GM23248 (cell line): ENCODE results near the gene PHLPP1. TPM values are rescaled to one million over a fixed set of nuclear protein-coding genes. Genes with fewer than 3 reads are reported as not detected.

Source experiments
- DNase-seq: peaks from one replicate; pipeline ENCODE4 v3.0.0-alpha.2; 2015
- H2AFZ ChIP-seq: fragments of 200-600 bp; sonication (generic); 2 replicates; pipeline ENCODE4 v1.6.1; 2016; ENCODE audit warnings: antibody characterized with exemption
- H3F3A ChIP-seq: fragments of 200-600 bp; sonication (generic); 2 replicates; pipeline ENCODE4 v1.6.1; 2016; ENCODE audit warnings: mild to moderate bottlenecking, antibody characterized with exemption, mixed run types; ENCODE audit not compliant: insufficient read depth
- H3K27ac ChIP-seq: fragments of 200-600 bp; sonication (generic); 2 replicates; pipeline ENCODE4 v1.5.1; 2016; ENCODE audit warnings: mild to moderate bottlenecking
- H3K27me3 ChIP-seq: fragments of 200-600 bp; sonication (generic); replicated peaks from 2 replicates; pipeline ENCODE4 v1.6.1; 2016; ENCODE audit warnings: mild to moderate bottlenecking; ENCODE audit not compliant: insufficient read depth
- H3K36me3 ChIP-seq: fragments of 200-600 bp; sonication (generic); 2 replicates; pipeline ENCODE4 v1.6.1; 2016; ENCODE audit warnings: low read depth, mild to moderate bottlenecking
- H3K4me1 ChIP-seq: fragments of 200-600 bp; sonication (generic); 2 replicates; pipeline ENCODE4 v1.6.1; 2016; ENCODE audit warnings: mild to moderate bottlenecking; ENCODE audit not compliant: insufficient read depth
- H3K4me2 ChIP-seq: fragments of 200-600 bp; sonication (generic); one replicate; pipeline ENCODE4 v1.6.1; 2016; ENCODE audit warnings: mild to moderate bottlenecking; ENCODE audit not compliant: unreplicated experiment
- H3K4me3 ChIP-seq: fragments of 200-600 bp; sonication (generic); 2 replicates; pipeline ENCODE4 v1.5.1; 2016; ENCODE audit warnings: mild to moderate bottlenecking
- H3K79me2 ChIP-seq: fragments of 200-600 bp; sonication (generic); 2 replicates; pipeline ENCODE4 v1.6.1; 2016; ENCODE audit warnings: mild to moderate bottlenecking; ENCODE audit not compliant: insufficient read depth
- H3K9ac ChIP-seq: fragments of 200-600 bp; sonication (generic); 2 replicates; pipeline ENCODE4 v1.6.1; 2016; ENCODE audit warnings: mild to moderate bottlenecking
- H3K9me2 ChIP-seq: fragments of 200-600 bp; sonication (generic); 2 replicates; pipeline ENCODE4 v1.6.1; 2016; ENCODE audit warnings: mixed run types, mild to moderate bottlenecking, moderate library complexity; ENCODE audit not compliant: insufficient read depth
- H3K9me3 ChIP-seq: fragments of 200-600 bp; sonication (generic); one replicate; pipeline ENCODE4 v1.6.1; 2017; ENCODE audit warnings: low read depth
- H4K20me1 ChIP-seq: fragments of 200-600 bp; sonication (generic); 2 replicates; pipeline ENCODE4 v1.6.0; 2016; ENCODE audit not compliant: insufficient read depth
- EZH2 ChIP-seq: fragments of 200-600 bp; sonication (generic); IDR thresholded peaks from 2 replicates; pipeline ENCODE4 v1.6.1; 2018; ENCODE audit warnings: antibody characterized with exemption, mild to moderate bottlenecking; ENCODE audit not compliant: insufficient read depth, poor library complexity, severe bottlenecking
- EZH2phosphoT487 ChIP-seq: fragments of 200-600 bp; sonication (generic); IDR thresholded peaks from 2 replicates; pipeline ENCODE4 v1.6.1; 2018; ENCODE audit warnings: antibody characterized with exemption, moderate library complexity, mild to moderate bottlenecking, low read depth; ENCODE audit not compliant: insufficient read depth
- WGBS, 2 experiments: methylation state at CpG; one replicate each; pipeline ENCODE4 v1.1.6; 2015 to 2017; ENCODE audit warnings: low lambda C conversion rate in 2 of 2, low coverage in 1 of 2; ENCODE audit errors: missing lambda C conversion rate in 2 of 2; 5-methylcytosine and 5-hydroxymethylcytosine counted together
- in situ Hi-C: fragments of 300-500 bp; cut with MboI; formaldehyde crosslinking; loops from 2 replicates; pipeline ENCODE4 v1.15.0; 2020
- polyA plus RNA-seq: library from polyadenylated mRNA; unstranded; fragments of >200 nt; fragmentation: Nextera tagmentation; extraction: Ambion mirVana; gene quantifications from 2 replicates; pipeline ENCODE4 v1.2.1, GENCODE V29; 2016
- total RNA-seq: library from RNA; depleted of rRNA; stranded (reverse); fragments of >200 nt; shearing (Covaris generic); gene quantifications from 2 replicates; pipeline ENCODE4 v1.2.3, GENCODE V29; 2014

The PHLPP1 gene
- total and polyA plus RNA-seq, 2 experiments from 2014 or later = 1.1 to 6.8 TPM

DNA sequence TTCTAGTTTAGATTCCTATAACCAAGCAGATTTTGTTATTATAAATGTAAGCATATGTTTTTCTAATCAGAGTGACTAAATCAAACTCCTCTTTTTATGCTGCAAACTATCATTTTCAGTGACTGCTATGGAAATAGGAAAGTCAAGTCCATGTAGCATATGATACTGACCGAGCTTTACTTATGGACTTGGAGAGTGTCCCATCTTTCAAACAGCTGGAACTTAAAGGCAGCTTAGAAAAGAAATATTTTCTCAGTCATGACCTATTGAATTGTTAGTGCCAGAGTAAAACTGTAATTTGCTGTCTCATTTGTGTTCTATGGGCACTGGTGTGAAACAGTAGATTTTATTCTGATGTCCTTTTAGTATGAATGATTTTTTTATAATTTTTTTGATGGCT lies 76.7 kb downstream of the PHLPP1 start:
- H4K20me1 ChIP-seq = no peaks in the 10 kb centered on the region
- H3K4me3 ChIP-seq = no peak overlapping the region
- in situ Hi-C loops = no loop called here
- 74 to 82% methylated on average over 1 of the region's 1 CpG for WGBS, 2 experiments
- H3K36me3 ChIP-seq = no peaks in the 10 kb centered on the region
- H3K27me3 ChIP-seq = no peaks in the 10 kb centered on the region
- peaks cover 83% of the 10 kb centered on the region for H3K79me2 ChIP-seq
- H3K9me3 ChIP-seq = no peaks in the 10 kb centered on the region
- H2AFZ ChIP-seq = no peak overlapping the region
- H3F3A ChIP-seq = peaks cover 11% of the 10 kb centered on the region
- no peak overlapping the region for H3K9ac ChIP-seq
- no peak for DNase-seq
- H3K4me1 ChIP-seq = peaks cover 21% of the 10 kb centered on the region
- H3K9me2 ChIP-seq = no peaks in the 10 kb centered on the region
- no peak overlapping the region for H3K27ac ChIP-seq
- TF ChIP-seq EZH2phosphoT487 = no peak
- no peak for TF ChIP-seq EZH2
- H3K4me2 ChIP-seq = no peak overlapping the region

DNA sequence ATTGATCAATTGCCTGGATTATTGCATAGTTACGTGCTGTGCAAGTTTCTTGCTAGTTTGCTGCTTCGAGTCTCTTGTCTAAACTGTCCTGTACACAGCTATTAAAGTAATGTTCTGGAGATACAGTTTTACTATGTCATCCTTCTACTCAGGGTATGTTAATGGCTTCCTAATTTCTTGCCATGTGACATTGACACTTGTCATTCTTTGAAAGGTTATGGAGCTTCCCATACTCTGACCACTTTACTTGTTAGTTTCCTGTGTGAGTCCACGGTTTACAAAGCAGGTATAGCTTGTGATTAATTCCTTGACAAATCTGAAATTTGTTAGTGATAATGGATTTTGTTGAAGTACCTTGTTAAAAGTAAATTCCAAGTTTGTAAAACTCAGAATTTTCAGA lies 80.5 kb downstream of the PHLPP1 start:
- WGBS, 2 experiments = 95 to 98% methylated on average over 3 of the region's 3 CpGs
- H3K27ac ChIP-seq = no peak overlapping the region
- DNase-seq = no peak
- no peak overlapping the region for H2AFZ ChIP-seq
- H3K4me2 ChIP-seq = no peak overlapping the region
- peaks cover 60% of the 10 kb centered on the region for H3K79me2 ChIP-seq
- no peaks in the 10 kb centered on the region for H3K9me3 ChIP-seq
- no peak overlapping the region for H3K9ac ChIP-seq
- no peaks in the 10 kb centered on the region for H3K9me2 ChIP-seq
- in situ Hi-C loops = no loop called here
- TF ChIP-seq EZH2 = no peak
- TF ChIP-seq EZH2phosphoT487 = no peak
- peaks cover 11% of the 10 kb centered on the region for H3F3A ChIP-seq
- H3K36me3 ChIP-seq = no peaks in the 10 kb centered on the region
- no peaks in the 10 kb centered on the region for H4K20me1 ChIP-seq
- no peaks in the 10 kb centered on the region for H3K27me3 ChIP-seq
- H3K4me1 ChIP-seq = peaks cover 12% of the 10 kb centered on the region
- H3K4me3 ChIP-seq = no peak overlapping the region

DNA sequence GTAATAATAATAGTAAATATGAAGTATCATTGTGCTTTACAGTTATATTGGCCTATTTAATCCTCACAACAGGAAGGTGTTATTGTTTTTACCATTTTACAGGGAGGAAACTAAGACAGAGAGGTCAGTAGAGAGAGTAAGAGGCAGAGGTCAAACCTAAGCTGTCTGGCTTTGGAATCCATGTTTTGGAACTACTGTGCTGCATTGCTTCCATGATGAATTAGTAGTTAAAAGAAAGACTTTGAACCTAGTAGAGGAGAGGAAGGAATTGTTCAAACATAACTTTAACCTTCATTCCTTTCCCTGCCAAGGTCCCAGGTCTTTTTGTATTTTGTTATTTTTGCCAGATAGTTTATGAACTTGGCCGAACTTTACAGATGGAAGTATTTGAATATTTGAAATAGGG lies 80.9 kb downstream of the PHLPP1 start:
- in situ Hi-C loops = no loop called here
- DNase-seq = no peak
- WGBS, 2 experiments = 95 to 100% methylated on average over 1 of the region's 1 CpG

DNA sequence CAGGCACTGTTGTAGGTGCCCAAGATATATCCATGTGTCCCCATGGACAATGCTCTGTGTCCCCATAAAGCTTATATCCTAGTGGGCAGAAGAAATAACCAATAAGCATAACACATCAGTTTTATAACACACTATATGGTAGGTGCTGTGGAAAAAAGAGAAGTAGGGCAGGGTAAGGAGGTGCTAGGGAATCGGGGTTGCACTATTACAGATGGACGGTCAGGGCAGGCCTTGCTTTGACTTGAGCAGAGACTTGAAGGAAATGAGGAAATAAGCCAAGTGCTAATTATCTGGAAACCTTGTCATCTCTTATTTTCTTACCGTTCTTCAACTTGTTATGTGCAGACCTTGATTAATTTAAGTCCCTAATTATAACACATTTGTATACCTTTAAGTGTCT lies 82.0 kb downstream of the PHLPP1 start:
- Histone ChIP-seq H3K4me3 (no peak overlapping the region), H3K4me2 (no peak overlapping the region), H3K27me3 (no peaks in the 10 kb centered on the region), H3K4me1 (no peaks in the 10 kb centered on the region), H3K9me3 (no peaks in the 10 kb centered on the region), H3K9ac (no peak overlapping the region), H3K27ac (no peak overlapping the region), H2AFZ (no peak overlapping the region), H3K36me3 (no peaks in the 10 kb centered on the region), H3F3A (peaks cover under 1% of the 10 kb centered on the region; the same call in 1 of the 2 replicates), H3K79me2 (peaks cover 57% of the 10 kb centered on the region), H3K9me2 (no peaks in the 10 kb centered on the region), H4K20me1 (no peaks in the 10 kb centered on the region)
- in situ Hi-C loops = no loop called here
- no peak for TF ChIP-seq EZH2phosphoT487
- TF ChIP-seq EZH2 = no peak
- 92 to 95% methylated on average over 3 of the region's 3 CpGs for WGBS, 2 experiments
- no peak for DNase-seq

More for the DNA sequence above, 80.9 kb downstream of the PHLPP1 start:
- no peaks in the 10 kb centered on the region for H3K9me3 ChIP-seq
- H3K27ac ChIP-seq = no peak overlapping the region
- H3K4me3 ChIP-seq = no peak overlapping the region
- H3K4me2 ChIP-seq = no peak overlapping the region
- H3K27me3 ChIP-seq = no peaks in the 10 kb centered on the region
- TF ChIP-seq EZH2 = no peak
- no peaks in the 10 kb centered on the region for H3K36me3 ChIP-seq
- H4K20me1 ChIP-seq = no peaks in the 10 kb centered on the region
- no peaks in the 10 kb centered on the region for H3K9me2 ChIP-seq
- H3K9ac ChIP-seq = no peak overlapping the region
- H3F3A ChIP-seq = peaks cover 11% of the 10 kb centered on the region
- no peak overlapping the region for H2AFZ ChIP-seq
- H3K4me1 ChIP-seq = peaks cover 8% of the 10 kb centered on the region
- H3K79me2 ChIP-seq = peaks cover 57% of the 10 kb centered on the region

DNA sequence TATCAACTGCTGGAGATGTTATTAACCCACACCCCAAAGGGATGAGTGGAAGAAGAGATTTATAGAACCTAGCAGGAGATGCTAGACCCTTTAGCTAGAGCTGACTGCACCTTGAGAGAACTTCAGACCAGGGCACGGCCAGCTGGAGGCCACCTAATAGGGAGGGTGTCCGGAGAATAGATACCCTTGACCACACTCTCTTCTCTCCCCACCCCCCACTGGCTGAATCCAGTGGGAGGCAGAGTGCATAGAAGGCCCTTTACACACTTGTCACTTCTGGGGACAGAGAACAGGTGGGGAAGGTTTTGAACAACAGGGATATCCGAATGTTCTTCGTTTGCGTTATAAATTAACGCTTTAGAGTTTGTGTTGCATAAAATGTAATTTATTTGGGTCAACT lies 84.6 kb downstream of the PHLPP1 start:
- no peaks in the 10 kb centered on the region for H3K9me3 ChIP-seq
- peaks cover 40% of the 10 kb centered on the region for H3K79me2 ChIP-seq
- H3K4me3 ChIP-seq = no peak overlapping the region
- no peaks in the 10 kb centered on the region for H3F3A ChIP-seq
- no peak overlapping the region for H3K27ac ChIP-seq
- in situ Hi-C loops = no loop called here
- H3K27me3 ChIP-seq = no peaks in the 10 kb centered on the region
- H2AFZ ChIP-seq = no peak overlapping the region
- no peaks in the 10 kb centered on the region for H4K20me1 ChIP-seq
- H3K36me3 ChIP-seq = no peaks in the 10 kb centered on the region
- H3K9ac ChIP-seq = no peak overlapping the region
- DNase-seq = no peak
- no peaks in the 10 kb centered on the region for H3K4me1 ChIP-seq
- TF ChIP-seq EZH2 = no peak
- TF ChIP-seq EZH2phosphoT487 = no peak
- H3K4me2 ChIP-seq = no peak overlapping the region
- WGBS, 2 experiments = 89 to 92% methylated on average over 6 of the region's 6 CpGs
- no peaks in the 10 kb centered on the region for H3K9me2 ChIP-seq
